ENCODE data around the gene TWIST1. TPM values are rescaled to one million over a fixed set of nuclear protein-coding genes. Genes with fewer than 3 reads are reported as not detected.

TWIST1 gene
- total RNA-seq, 2 experiments from 2014 or later, result not detected

- H2AFZ ChIP-seq (ENCODE audit: low read length), result no peak overlapping the region
- H3K9me3 ChIP-seq (ENCODE audit: low read length), result no peaks in the 10 kb centered on the region
- H3K36me3 ChIP-seq (ENCODE audit: insufficient read depth, low read length), result no peaks in the 10 kb centered on the region
- H3K27ac ChIP-seq (ENCODE audit: low read depth, low read length, poor library complexity, severe bottlenecking), result no peak overlapping the region
- no peak overlapping the region for H3K4me3 ChIP-seq (ENCODE audit: low read depth, low read length, poor library complexity, severe bottlenecking)
- BruUV-seq (replicated peaks), result no TSS peak
- no peak overlapping the region for H3K4me2 ChIP-seq (ENCODE audit: low read length)
- intact Hi-C loops (cut with micrococcal nuclease; ENCODE audit: unreplicated experiment), result no loop called here
- no peaks in the 10 kb centered on the region for H3K4me1 ChIP-seq (ENCODE audit: insufficient read depth, low read length, poor library complexity, severe bottlenecking)
- H3K9me2 ChIP-seq (ENCODE audit: insufficient read depth, low read length), result no peaks in the 10 kb centered on the region
- H3K79me2 ChIP-seq (ENCODE audit: insufficient read depth, low read depth, low read length), result no peaks in the 10 kb centered on the region
- ChIA-PET CTCF (ENCODE audit: unreplicated experiment) (no interaction called here), POLR2A (no interaction called here)
- no peaks in the 10 kb centered on the region for H4K20me1 ChIP-seq (ENCODE audit: insufficient read depth, low read length)
- DNase-seq (ENCODE audit: low spot score), result no peak
- TF ChIP-seq CTCF (conservative IDR thresholded peaks at IDR 0.05; ENCODE audit: low read length) (no peak), EZH2phosphoT487 (IDR thresholded peaks at IDR 0.05; ENCODE audit: borderline replicate concordance, low read depth, low read length) (no peak)
These were observed 25.8 kb downstream of the TWIST1 start for GRCh38 chr7:19091550-19092200.

DNA sequence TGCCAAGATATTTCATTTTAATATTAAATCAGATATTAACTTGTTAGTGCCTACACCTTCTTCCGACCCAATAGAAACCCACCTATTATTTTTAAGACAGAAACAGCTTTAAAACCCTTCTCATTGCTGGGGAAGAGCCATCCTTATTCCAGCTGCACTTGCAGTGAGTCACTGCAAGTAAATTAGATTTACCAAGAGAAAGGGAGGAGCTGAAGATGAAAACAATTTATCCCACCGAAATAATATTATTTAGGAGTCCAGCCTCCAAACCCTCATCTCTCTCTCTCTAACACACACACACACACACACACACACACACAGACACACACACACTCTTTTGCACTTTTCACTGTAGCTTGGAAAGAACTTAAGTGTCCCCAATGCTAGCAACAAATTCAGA is 26.9 kb downstream of the TWIST1 start:
- no peak overlapping the region for H3K4me2 ChIP-seq (ENCODE audit: low read length)
- H3K4me3 ChIP-seq (ENCODE audit: low read depth, low read length, poor library complexity, severe bottlenecking), result no peak overlapping the region
- H4K20me1 ChIP-seq (ENCODE audit: insufficient read depth, low read length), result no peaks in the 10 kb centered on the region
- DNase-seq (ENCODE audit: low spot score), result no peak
- no peaks in the 10 kb centered on the region for H3K9me2 ChIP-seq (ENCODE audit: insufficient read depth, low read length)
- BruUV-seq (replicated peaks), result no TSS peak
- no peaks in the 10 kb centered on the region for H3K9me3 ChIP-seq (ENCODE audit: low read length)
- H3K36me3 ChIP-seq (ENCODE audit: insufficient read depth, low read length), result no peaks in the 10 kb centered on the region
- POLR2A ChIA-PET, result interaction anchor here (0.6 kb wide), 1 partner anchor 613 kb away, joined by 3 read pairs; no protein-coding TSS in a partner anchor
- no peak overlapping the region for H3K27ac ChIP-seq (ENCODE audit: low read depth, low read length, poor library complexity, severe bottlenecking)
- intact Hi-C loops (cut with micrococcal nuclease; ENCODE audit: unreplicated experiment), result no loop called here
- CTCF ChIA-PET (ENCODE audit: unreplicated experiment), result no interaction called here
- H2AFZ ChIP-seq (ENCODE audit: low read length), result no peak overlapping the region
- H3K4me1 ChIP-seq (ENCODE audit: insufficient read depth, low read length, poor library complexity, severe bottlenecking), result no peaks in the 10 kb centered on the region
- TF ChIP-seq EZH2phosphoT487 (IDR thresholded peaks at IDR 0.05; ENCODE audit: borderline replicate concordance, low read depth, low read length) (no peak), CTCF (conservative IDR thresholded peaks at IDR 0.05; ENCODE audit: low read length) (no peak)
- H3K79me2 ChIP-seq (ENCODE audit: insufficient read depth, low read depth, low read length), result no peaks in the 10 kb centered on the region

- CTCF ChIA-PET (ENCODE audit: unreplicated experiment), result no interaction called here
- intact Hi-C loops (cut with micrococcal nuclease; ENCODE audit: unreplicated experiment), result no loop called here
- POLR2A ChIA-PET, result no interaction called here
- H3K9me2 ChIP-seq (ENCODE audit: insufficient read depth, low read length), result no peaks in the 10 kb centered on the region
- TF ChIP-seq EZH2phosphoT487 (IDR thresholded peaks at IDR 0.05; ENCODE audit: borderline replicate concordance, low read depth, low read length) (no peak), CTCF (conservative IDR thresholded peaks at IDR 0.05; ENCODE audit: low read length) (no peak)
- no peak overlapping the region for H3K4me3 ChIP-seq (ENCODE audit: low read depth, low read length, poor library complexity, severe bottlenecking)
- H4K20me1 ChIP-seq (ENCODE audit: insufficient read depth, low read length), result no peaks in the 10 kb centered on the region
- no peaks in the 10 kb centered on the region for H3K9me3 ChIP-seq (ENCODE audit: low read length)
- DNase-seq (ENCODE audit: low spot score), result no peak
- no peak overlapping the region for H2AFZ ChIP-seq (ENCODE audit: low read length)
- no peak overlapping the region for H3K4me2 ChIP-seq (ENCODE audit: low read length)
- BruUV-seq (replicated peaks), result no TSS peak
- H3K79me2 ChIP-seq (ENCODE audit: insufficient read depth, low read depth, low read length), result no peaks in the 10 kb centered on the region
- H3K27ac ChIP-seq (ENCODE audit: low read depth, low read length, poor library complexity, severe bottlenecking), result no peak overlapping the region
- H3K4me1 ChIP-seq (ENCODE audit: insufficient read depth, low read length, poor library complexity, severe bottlenecking), result no peaks in the 10 kb centered on the region
- no peaks in the 10 kb centered on the region for H3K36me3 ChIP-seq (ENCODE audit: insufficient read depth, low read length)
These were observed 27.6 kb downstream of the TWIST1 start for GRCh38 chr7:19089797-19090196.

Data from OCI-LY7 (cell line).